B cell (primary cell): ENCODE measurements around the gene NUP98.

Experiments used
- CTCF ChIP-seq: fragments of 200-600 bp; IDR thresholded peaks from one replicate; pipeline ENCODE4 v1.8.0; 2022; ENCODE audit warnings: antibody characterized with exemption, mild to moderate bottlenecking
- EZH2 ChIP-seq: IDR thresholded peaks from 2 replicates; pipeline ENCODE4 v1.6.1; 2012; ENCODE audit warnings: borderline replicate concordance, low read depth, mild to moderate bottlenecking, moderate library complexity, low read length; ENCODE audit not compliant: insufficient read depth, poor library complexity, severe bottlenecking

- no peak for TF ChIP-seq CTCF
- TF ChIP-seq EZH2: no peak
These were observed 111.4 kb downstream of the NUP98 start for GRCh38 chr11:3685923-3686322.
